Measurements from ENCODE around the gene GOPC.

The GOPC gene

DNA sequence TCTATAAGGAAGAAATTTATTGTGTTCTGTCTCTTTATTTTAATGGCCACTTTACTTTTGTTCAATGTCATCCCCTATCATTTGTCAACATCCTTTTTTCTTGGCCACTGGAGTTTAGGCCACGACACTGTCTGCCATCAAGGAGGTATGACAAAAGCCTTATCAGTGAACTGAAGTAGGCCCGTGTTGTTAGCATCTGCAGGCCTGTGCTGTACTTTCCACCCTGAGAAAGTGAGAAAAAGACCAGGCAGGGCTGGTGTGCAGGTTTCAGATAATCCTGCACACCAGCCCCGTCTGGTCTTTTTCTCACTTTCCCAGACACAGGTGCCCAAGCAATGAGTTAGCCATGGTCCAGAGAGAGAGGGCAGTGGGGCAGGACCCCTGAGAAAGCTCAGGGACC, 57.6 kb downstream of the GOPC start:
- Histone ChIP-seq H3K36me3 (replicated peaks; ENCODE audit: low read depth, low read length) (no peaks in the 10 kb centered on the region), H3K79me2 (ENCODE audit: low read length) (no peaks in the 10 kb centered on the region), H3K9ac (ENCODE audit: low read length) (no peak overlapping the region), H3K9me3 (ENCODE audit: insufficient read depth, low read length) (no peaks in the 10 kb centered on the region), H3K27ac (ENCODE audit: low read length) (no peak overlapping the region), H3K4me3 (ENCODE audit: low read length) (no peak overlapping the region), H4K20me1 (ENCODE audit: insufficient read depth, low read length) (no peaks in the 10 kb centered on the region), H3K27me3 (ENCODE audit: low read depth, low read length) (no peaks in the 10 kb centered on the region), H2AFZ (ENCODE audit: low read depth, low read length) (no peak overlapping the region), H3K4me2 (ENCODE audit: low read length) (no peak overlapping the region), H3K4me1 (ENCODE audit: low read length) (peaks cover 16% of the 10 kb centered on the region)
- no peak for TF ChIP-seq EZH2phosphoT487 (IDR thresholded peaks at IDR 0.05; ENCODE audit: low read depth)
- TF ChIP-seq, protein P1, sequence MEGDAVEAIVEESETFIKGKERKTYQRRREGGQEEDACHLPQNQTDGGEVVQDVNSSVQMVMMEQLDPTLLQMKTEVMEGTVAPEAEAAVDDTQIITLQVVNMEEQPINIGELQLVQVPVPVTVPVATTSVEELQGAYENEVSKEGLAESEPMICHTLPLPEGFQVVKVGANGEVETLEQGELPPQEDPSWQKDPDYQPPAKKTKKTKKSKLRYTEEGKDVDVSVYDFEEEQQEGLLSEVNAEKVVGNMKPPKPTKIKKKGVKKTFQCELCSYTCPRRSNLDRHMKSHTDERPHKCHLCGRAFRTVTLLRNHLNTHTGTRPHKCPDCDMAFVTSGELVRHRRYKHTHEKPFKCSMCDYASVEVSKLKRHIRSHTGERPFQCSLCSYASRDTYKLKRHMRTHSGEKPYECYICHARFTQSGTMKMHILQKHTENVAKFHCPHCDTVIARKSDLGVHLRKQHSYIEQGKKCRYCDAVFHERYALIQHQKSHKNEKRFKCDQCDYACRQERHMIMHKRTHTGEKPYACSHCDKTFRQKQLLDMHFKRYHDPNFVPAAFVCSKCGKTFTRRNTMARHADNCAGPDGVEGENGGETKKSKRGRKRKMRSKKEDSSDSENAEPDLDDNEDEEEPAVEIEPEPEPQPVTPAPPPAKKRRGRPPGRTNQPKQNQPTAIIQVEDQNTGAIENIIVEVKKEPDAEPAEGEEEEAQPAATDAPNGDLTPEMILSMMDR (IDR thresholded peaks at IDR 0.05; ENCODE audit: low read depth, low read length) = no peak

DNA sequence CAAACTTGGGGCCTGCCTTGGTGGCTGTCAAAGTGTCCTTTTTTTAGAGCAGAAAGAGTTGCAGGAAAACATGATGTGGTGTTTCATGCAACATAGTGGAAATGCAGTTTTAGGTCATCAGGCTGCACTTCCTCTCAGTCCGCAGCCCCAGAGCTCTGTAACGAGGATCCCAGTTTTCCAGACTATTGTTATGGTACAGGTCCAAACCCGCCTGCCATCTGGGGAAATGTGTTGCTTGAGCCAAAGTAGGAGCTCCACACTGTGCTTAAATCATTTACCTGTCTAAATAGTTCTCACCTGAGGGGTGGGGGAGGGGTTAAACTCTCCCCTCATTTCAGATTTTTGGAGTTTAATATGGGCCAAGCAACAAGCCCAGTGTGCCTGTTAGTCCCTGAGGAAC, 59.8 kb downstream of the GOPC start:
- H3K79me2 ChIP-seq (ENCODE audit: low read length) = no peaks in the 10 kb centered on the region
- no peak overlapping the region for H3K27ac ChIP-seq (ENCODE audit: low read length)
- H3K4me2 ChIP-seq (ENCODE audit: low read length) = no peak overlapping the region
- no peaks in the 10 kb centered on the region for H3K36me3 ChIP-seq (replicated peaks; ENCODE audit: low read depth, low read length)
- H4K20me1 ChIP-seq (ENCODE audit: insufficient read depth, low read length) = no peaks in the 10 kb centered on the region
- H2AFZ ChIP-seq (ENCODE audit: low read depth, low read length) = no peak overlapping the region
- no peaks in the 10 kb centered on the region for H3K4me1 ChIP-seq (ENCODE audit: low read length)
- no peaks in the 10 kb centered on the region for H3K9me3 ChIP-seq (ENCODE audit: insufficient read depth, low read length)
- no peaks in the 10 kb centered on the region for H3K27me3 ChIP-seq (ENCODE audit: low read depth, low read length)
- TF ChIP-seq, protein P1 (IDR thresholded peaks at IDR 0.05; ENCODE audit: low read depth, low read length) = no peak
- TF ChIP-seq EZH2phosphoT487 (IDR thresholded peaks at IDR 0.05; ENCODE audit: low read depth) = no peak
- H3K9ac ChIP-seq (ENCODE audit: low read length) = no peak overlapping the region
- no peak overlapping the region for H3K4me3 ChIP-seq (ENCODE audit: low read length)

DNA sequence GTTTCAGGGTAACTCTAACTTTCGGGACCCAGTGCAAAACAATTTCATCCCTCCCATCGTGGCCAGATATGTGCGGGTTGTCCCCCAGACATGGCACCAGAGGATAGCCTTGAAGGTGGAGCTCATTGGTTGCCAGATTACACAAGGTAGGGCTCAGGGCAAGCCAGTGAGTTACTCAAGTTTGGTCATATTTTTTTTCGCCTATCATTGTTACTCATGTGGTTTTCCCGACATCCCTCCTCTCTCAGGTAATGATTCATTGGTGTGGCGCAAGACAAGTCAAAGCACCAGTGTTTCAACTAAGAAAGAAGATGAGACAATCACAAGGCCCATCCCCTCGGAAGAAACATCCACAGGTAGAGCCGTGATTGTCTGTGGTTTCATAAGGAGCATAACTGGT, 61.6 kb downstream of the GOPC start:
- Histone ChIP-seq H3K9ac (ENCODE audit: low read length) (no peak overlapping the region), H3K4me1 (ENCODE audit: low read length) (no peaks in the 10 kb centered on the region), H4K20me1 (ENCODE audit: insufficient read depth, low read length) (no peaks in the 10 kb centered on the region), H3K4me3 (ENCODE audit: low read length) (no peak overlapping the region), H3K4me2 (ENCODE audit: low read length) (no peak overlapping the region), H3K9me3 (ENCODE audit: insufficient read depth, low read length) (no peaks in the 10 kb centered on the region), H3K27me3 (ENCODE audit: low read depth, low read length) (no peaks in the 10 kb centered on the region), H3K79me2 (ENCODE audit: low read length) (no peaks in the 10 kb centered on the region), H3K36me3 (replicated peaks; ENCODE audit: low read depth, low read length) (no peaks in the 10 kb centered on the region), H2AFZ (ENCODE audit: low read depth, low read length) (no peak overlapping the region), H3K27ac (ENCODE audit: low read length) (no peak overlapping the region)
- TF ChIP-seq, protein P1 (IDR thresholded peaks at IDR 0.05; ENCODE audit: low read depth, low read length) = no peak
- TF ChIP-seq EZH2phosphoT487 (IDR thresholded peaks at IDR 0.05; ENCODE audit: low read depth) = no peak

DNA sequence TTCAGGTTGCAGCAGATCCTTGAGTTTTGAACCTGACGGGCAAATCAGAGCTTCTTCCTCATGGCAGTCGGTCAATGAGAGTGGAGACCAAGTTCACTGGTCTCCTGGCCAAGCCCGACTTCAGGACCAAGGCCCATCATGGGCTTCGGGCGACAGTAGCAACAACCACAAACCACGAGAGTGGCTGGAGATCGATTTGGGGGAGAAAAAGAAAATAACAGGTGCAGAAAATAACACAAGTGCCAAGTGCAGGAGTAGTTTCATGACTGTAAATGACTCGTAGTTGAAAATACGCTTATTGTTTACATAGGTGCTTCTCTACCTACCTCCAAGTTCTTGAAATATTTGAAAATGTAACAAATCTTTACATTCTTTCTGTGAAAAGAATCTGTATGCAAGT, 63.7 kb downstream of the GOPC start:
- no peaks in the 10 kb centered on the region for H3K4me1 ChIP-seq (ENCODE audit: low read length)
- H3K79me2 ChIP-seq (ENCODE audit: low read length) = no peaks in the 10 kb centered on the region
- no peaks in the 10 kb centered on the region for H3K36me3 ChIP-seq (replicated peaks; ENCODE audit: low read depth, low read length)
- no peak overlapping the region for H3K9ac ChIP-seq (ENCODE audit: low read length)
- no peaks in the 10 kb centered on the region for H3K27me3 ChIP-seq (ENCODE audit: low read depth, low read length)
- no peak overlapping the region for H3K27ac ChIP-seq (ENCODE audit: low read length)
- H3K9me3 ChIP-seq (ENCODE audit: insufficient read depth, low read length) = no peaks in the 10 kb centered on the region
- no peak overlapping the region for H2AFZ ChIP-seq (ENCODE audit: low read depth, low read length)
- no peak overlapping the region for H3K4me2 ChIP-seq (ENCODE audit: low read length)
- no peak for TF ChIP-seq EZH2phosphoT487 (IDR thresholded peaks at IDR 0.05; ENCODE audit: low read depth)
- TF ChIP-seq, protein P1 (IDR thresholded peaks at IDR 0.05; ENCODE audit: low read depth, low read length) = no peak
- no peak overlapping the region for H3K4me3 ChIP-seq (ENCODE audit: low read length)
- no peaks in the 10 kb centered on the region for H4K20me1 ChIP-seq (ENCODE audit: insufficient read depth, low read length)

Measured in OCI-LY3 (cell line).